22Rv1 (cell line): ENCODE measurements around the gene ICE2.

Experiments
- H3K27ac ChIP-seq: fragments of 450-650 bp; 2 replicates; pipeline ENCODE4 v1.5.1; 2017
- CTCF ChIP-seq: fragments of 450-650 bp; IDR thresholded peaks from 2 replicates; pipeline ENCODE4 v1.5.1; 2017; ENCODE audit warnings: mild to moderate bottlenecking
- ZFX ChIP-seq: fragments of 450-650 bp; IDR thresholded peaks from 2 replicates; pipeline ENCODE4 v1.6.1; 2017; ENCODE audit warnings: antibody characterized with exemption, borderline replicate concordance

Gene ICE2

GRCh38 chr15:60396100-60396499 lies 82.8 kb downstream of the ICE2 start:
- no peak overlapping the region for H3K27ac ChIP-seq
- no peak for TF ChIP-seq ZFX
- no peak for TF ChIP-seq CTCF

DNA sequence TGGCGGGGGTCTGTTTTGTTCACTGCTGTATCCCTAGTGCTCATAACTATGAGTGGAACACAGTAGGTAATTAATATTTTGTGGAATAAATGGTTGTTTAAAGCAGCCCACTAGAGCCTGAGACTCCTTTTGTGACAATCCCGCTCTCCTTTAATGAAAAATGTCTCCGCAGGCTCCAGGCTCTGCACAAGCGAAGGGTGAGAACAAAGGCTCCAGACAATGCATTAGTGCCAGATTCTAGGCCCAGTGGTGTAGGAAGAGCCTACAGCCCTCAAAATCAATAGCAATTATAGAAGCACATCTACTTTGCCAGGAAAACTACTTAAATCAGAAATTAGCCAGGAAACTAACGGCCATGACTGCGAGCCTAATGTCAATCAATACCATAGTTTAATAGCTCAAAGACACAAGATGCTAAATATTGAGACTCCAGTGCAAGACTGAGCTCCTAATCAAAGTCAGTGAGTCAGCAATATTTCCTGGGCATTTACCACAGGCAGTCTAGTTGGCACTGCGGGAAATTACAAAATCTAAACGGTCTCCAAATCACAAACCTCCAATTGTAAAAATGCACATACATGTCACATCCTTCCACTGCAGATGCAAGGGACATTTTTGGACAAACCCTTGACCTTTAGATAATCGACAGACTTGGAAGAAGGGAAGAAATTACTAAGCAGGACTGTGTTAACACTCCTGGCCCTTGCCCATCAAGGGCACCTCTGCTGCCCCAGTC lies 83.5 kb downstream of the ICE2 start:
- no peak overlapping the region for H3K27ac ChIP-seq
- no peak for TF ChIP-seq ZFX
- no peak for TF ChIP-seq CTCF

DNA sequence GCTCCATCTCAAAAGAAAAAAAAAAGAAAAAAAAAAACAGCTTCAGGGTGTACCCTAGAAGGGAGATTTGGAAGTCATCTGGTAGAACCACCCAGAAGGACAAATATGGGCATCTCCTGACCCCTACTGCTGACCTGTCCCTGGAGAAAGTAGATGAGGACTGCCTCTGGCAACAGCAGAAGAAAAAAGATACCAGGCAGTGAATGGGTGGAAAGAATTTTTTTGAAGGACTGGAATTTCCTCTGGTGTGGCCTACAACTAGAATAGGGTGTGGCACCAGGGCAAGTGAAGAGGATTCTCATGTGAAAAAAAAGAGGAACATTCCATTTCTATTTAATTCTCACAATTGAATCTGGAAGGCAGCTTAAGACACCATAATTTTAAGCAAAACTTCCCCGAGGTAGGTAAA lies 84.2 kb downstream of the ICE2 start:
- TF ChIP-seq ZFX (no peak), CTCF (no peak)
- H3K27ac ChIP-seq: no peak overlapping the region

- H3K27ac ChIP-seq: peak overlapping the region; percentile 46
Measured at GRCh38 chr15:60392986-60393790, 85.8 kb downstream of the ICE2 start.

DNA sequence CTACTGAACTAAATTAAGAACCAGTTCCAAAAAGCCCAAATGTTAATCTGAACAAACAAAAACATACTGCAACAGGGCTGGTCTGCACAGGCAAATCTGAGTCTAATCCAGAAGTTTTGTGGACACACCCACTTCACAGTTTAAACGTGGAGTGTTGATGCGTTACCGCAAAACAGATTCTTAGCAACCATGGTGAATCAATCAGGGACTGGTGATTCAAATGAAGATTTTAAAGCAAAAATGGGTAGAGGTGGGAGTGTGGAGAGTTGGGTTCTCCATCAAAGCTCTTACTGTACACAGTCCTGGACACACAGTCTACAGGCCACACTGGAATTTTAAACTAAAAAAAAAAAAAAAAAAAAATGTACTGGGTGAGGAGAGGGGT lies 86.3 kb downstream of the ICE2 start:
- H3K27ac ChIP-seq: peak overlapping the region; percentile 46

More at GRCh38 chr15:60392986-60393790, 85.8 kb downstream of the ICE2 start:
- no peak for TF ChIP-seq ZFX
- TF ChIP-seq CTCF: no peak

GRCh38 chr15:60391722-60392315 lies 87.1 kb downstream of the ICE2 start:
- TF ChIP-seq ZFX: no peak
- TF ChIP-seq CTCF: no peak
- H3K27ac ChIP-seq: no peak overlapping the region

More for the DNA sequence above, 86.3 kb downstream of the ICE2 start:
- TF ChIP-seq CTCF: no peak
- TF ChIP-seq ZFX: no peak
